HepG2 (cell line): Measurements from ENCODE around the gene CMYA5. TPM values are rescaled to one million over a fixed set of nuclear protein-coding genes. Genes with fewer than 3 reads are reported as not detected.

Experiments used
- CCAR2 ChIP-seq: fragments of 200-400 bp; formaldehyde crosslinking; optimal IDR thresholded peaks from 2 replicates; pipeline ENCODE3; 2018; ENCODE audit warnings: low read depth, mild to moderate bottlenecking, low read length, moderate library complexity
- GABPA ChIP-seq, 2 experiments: IDR thresholded peaks; 2 replicates each; pipeline ENCODE4 v1.6.1; 2011 to 2016; ENCODE audit warnings: low read depth in 2 of 2, low read length in 1 of 2, missing biosample characterization in 1 of 2, missing genetic modification characterization in 1 of 2
- HNRNPH1 ChIP-seq: fragments of 200-400 bp; formaldehyde crosslinking; optimal IDR thresholded peaks from 2 replicates; pipeline ENCODE3; 2017; ENCODE audit warnings: mild to moderate bottlenecking, low read depth, low read length
- HOXA5 ChIP-seq: sonication (generic); formaldehyde crosslinking; IDR thresholded peaks from 2 replicates; pipeline ENCODE4 v1.4.0; 2020; ENCODE audit warnings: missing genetic modification reagents
- HOXA7 ChIP-seq: sonication (generic); formaldehyde crosslinking; IDR thresholded peaks from 2 replicates; pipeline ENCODE4 v1.8.1; 2022; ENCODE audit warnings: mild to moderate bottlenecking, missing genetic modification reagents, moderate library complexity
- MEIS1 ChIP-seq: sonication (generic); formaldehyde crosslinking; IDR thresholded peaks from 2 replicates; pipeline ENCODE4 v1.9.0; 2021; ENCODE audit warnings: mild to moderate bottlenecking, missing genetic modification reagents, moderate library complexity, borderline replicate concordance
- NR1H2 ChIP-seq: sonication (generic); formaldehyde crosslinking; IDR thresholded peaks from 2 replicates; pipeline ENCODE4 v1.8.1; 2022; ENCODE audit warnings: low read depth, missing genetic modification reagents, borderline replicate concordance
- PHF21A ChIP-seq: sonication (generic); formaldehyde crosslinking; IDR thresholded peaks from 2 replicates; pipeline ENCODE4 v1.5.0; 2020; ENCODE audit warnings: mild to moderate bottlenecking, missing genetic modification reagents
- REXO4 ChIP-seq: sonication (generic); formaldehyde crosslinking; IDR thresholded peaks from 2 replicates; pipeline ENCODE4 v1.8.0; 2022; ENCODE audit warnings: missing genetic modification reagents, mild to moderate bottlenecking, borderline replicate concordance
- SOX5 ChIP-seq: IDR thresholded peaks from 2 replicates; pipeline ENCODE4 v1.6.1; 2016; ENCODE audit warnings: borderline replicate concordance
- SOX6 ChIP-seq, 2 experiments: fragments of 450-650 bp in 1 of 2; sonication (generic) in 1 of 2; formaldehyde crosslinking in 1 of 2; IDR thresholded peaks; 2 replicates each; pipeline versions ENCODE4 v1.4.0 to v1.6.1; 2017 to 2020; ENCODE audit warnings: antibody characterized with exemption in 1 of 2, mild to moderate bottlenecking in 1 of 2, missing genetic modification reagents in 1 of 2
- TEAD3 ChIP-seq: optimal IDR thresholded peaks from 2 replicates; pipeline ENCODE3; 2016; ENCODE audit warnings: borderline replicate concordance
- ZNF12 ChIP-seq: sonication (generic); formaldehyde crosslinking; IDR thresholded peaks from 2 replicates; pipeline ENCODE4 v1.5.0; 2020; ENCODE audit warnings: missing genetic modification reagents
- ZNF143 ChIP-seq: sonication (generic); formaldehyde crosslinking; IDR thresholded peaks from 2 replicates; pipeline ENCODE4 v1.4.0; 2020; ENCODE audit warnings: missing genetic modification reagents
- ZNF17 ChIP-seq: sonication (generic); formaldehyde crosslinking; IDR thresholded peaks from 2 replicates; pipeline ENCODE4 v1.5.0; 2020; ENCODE audit warnings: mild to moderate bottlenecking, missing genetic modification reagents
- ZNF20 ChIP-seq: sonication (generic); formaldehyde crosslinking; IDR thresholded peaks from 2 replicates; pipeline ENCODE4 v1.4.0; 2020; ENCODE audit warnings: mild to moderate bottlenecking, moderate library complexity, missing genetic modification reagents
- ZNF232 ChIP-seq: sonication (generic); formaldehyde crosslinking; IDR thresholded peaks from 2 replicates; pipeline ENCODE4 v1.4.0; 2020; ENCODE audit warnings: missing genetic modification reagents, borderline replicate concordance
- ZNF329 ChIP-seq: sonication (generic); formaldehyde crosslinking; IDR thresholded peaks from 2 replicates; pipeline ENCODE4 v1.9.0; 2021; ENCODE audit warnings: low read depth, mild to moderate bottlenecking, missing genetic modification reagents
- ZNF644 ChIP-seq: IDR thresholded peaks from 2 replicates; pipeline ENCODE4 v1.6.1; 2016; ENCODE audit warnings: low read depth
- polyA plus RNA-seq, 8 experiments: library from polyadenylated mRNA; depleted of rRNA in 3 of 8; stranded (reverse) in 7 of 8; unstranded in 1 of 8; fragments of >200 nt; fragmentation: Illumina TruSeq in 4 of 8; extraction: Trizol in 4 of 8; gene quantifications; 2 replicates each; pipeline versions ENCODE4 v1.2.1 to v1.2.3, GENCODE V29; 2011 to 2016; ENCODE audit warnings: low read depth in 4 of 8, missing spikeins in 1 of 8, mixed read lengths in 1 of 8; ENCODE audit not compliant: insufficient read depth in 1 of 8
- total RNA-seq, 5 experiments: library from RNA; depleted of rRNA; stranded (reverse); fragments of >200 nt; fragmentation: Illumina TruSeq; extraction: Trizol; gene quantifications; 2 replicates each; pipeline ENCODE4 v1.2.3, GENCODE V29; 2016; ENCODE audit warnings: low read depth in 1 of 5
- TF ChIP-seq, protein P1 (sequence below): IDR thresholded peaks from 2 replicates; pipeline ENCODE4 v1.6.1; 2012; ENCODE audit warnings: low read depth, low read length, improper control_type of control experiment
- TF ChIP-seq, protein P2 (sequence below): IDR thresholded peaks from 2 replicates; pipeline ENCODE4 v1.6.1; 2016; ENCODE audit warnings: low read depth, control low read depth
- TF ChIP-seq, protein P3 (sequence below): sonication (generic); formaldehyde crosslinking; IDR thresholded peaks from 2 replicates; pipeline ENCODE4 v1.4.0; 2020; ENCODE audit warnings: missing genetic modification reagents, borderline replicate concordance
- TF ChIP-seq, protein P4 (sequence below): conservative IDR thresholded peaks from 2 replicates; pipeline ENCODE4 v1.6.1; 2018; ENCODE audit warnings: missing genetic modification reagents

CMYA5 gene
- total and polyA plus RNA-seq, 2 of the 13 experiments (the other 11 are each of a cell fraction or from before 2014, with no cell fraction given): 0.13 to 0.51 TPM

DNA sequence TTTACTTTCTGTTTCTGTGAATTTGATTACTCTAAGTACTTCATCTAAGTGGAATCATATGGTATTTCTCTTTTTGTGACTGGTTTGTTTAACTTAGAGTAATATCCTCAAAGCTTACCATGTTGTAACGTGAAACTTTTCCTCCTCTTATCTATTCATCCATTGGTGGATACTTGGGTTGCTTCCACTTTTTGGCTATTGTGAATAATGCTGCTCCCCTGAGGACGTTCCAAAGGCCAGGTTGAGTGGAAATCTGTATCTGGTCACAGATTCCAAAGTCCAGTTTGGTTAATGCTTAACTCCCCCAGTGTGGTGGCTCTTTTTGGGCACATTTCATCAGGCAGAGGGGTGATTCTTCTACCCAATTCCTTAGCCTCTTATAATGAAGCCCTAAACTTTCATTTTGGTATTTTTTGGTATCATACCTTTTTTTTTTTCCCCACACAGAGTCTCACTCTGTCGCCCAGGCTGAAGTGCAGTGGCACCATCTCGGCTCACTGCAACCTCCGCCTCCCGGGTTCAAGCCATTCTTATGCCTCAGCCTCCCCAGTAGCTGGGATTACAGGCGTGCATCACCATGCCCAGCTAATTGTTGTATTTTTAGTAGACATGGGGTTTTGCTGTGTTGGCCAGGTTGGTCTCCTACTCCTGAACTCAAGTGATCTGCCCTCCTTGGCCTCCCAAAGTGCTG is 65.4 kb downstream of the CMYA5 start (continued):
- TF ChIP-seq, protein P1, sequence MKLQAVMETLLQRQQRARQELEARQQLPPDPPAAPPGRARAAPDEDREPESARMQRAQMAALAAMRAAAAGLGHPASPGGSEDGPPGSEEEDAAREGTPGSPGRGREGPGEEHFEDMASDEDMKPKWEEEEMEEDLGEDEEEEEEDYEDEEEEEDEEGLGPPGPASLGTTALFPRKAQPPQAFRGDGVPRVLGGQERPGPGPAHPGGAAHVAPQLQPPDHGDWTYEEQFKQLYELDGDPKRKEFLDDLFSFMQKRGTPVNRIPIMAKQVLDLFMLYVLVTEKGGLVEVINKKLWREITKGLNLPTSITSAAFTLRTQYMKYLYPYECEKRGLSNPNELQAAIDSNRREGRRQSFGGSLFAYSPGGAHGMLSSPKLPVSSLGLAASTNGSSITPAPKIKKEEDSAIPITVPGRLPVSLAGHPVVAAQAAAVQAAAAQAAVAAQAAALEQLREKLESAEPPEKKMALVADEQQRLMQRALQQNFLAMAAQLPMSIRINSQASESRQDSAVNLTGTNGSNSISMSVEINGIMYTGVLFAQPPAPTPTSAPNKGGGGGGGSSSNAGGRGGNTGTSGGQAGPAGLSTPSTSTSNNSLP: no peak
- no peak for TF ChIP-seq ZNF17 (CRISPR knock-in tag)
- no peak for TF ChIP-seq ZNF143 (CRISPR knock-in tag)
- TF ChIP-seq SOX6 (IDR thresholded peaks at IDR 0.05): no peak
- peak; percentile 85 for TF ChIP-seq SOX6 (CRISPR knock-in tag; IDR thresholded peaks at IDR 0.05)
- TF ChIP-seq NR1H2: no peak
- no peak for TF ChIP-seq HOXA7 (CRISPR knock-in tag)
- peak; percentile 71; the same call in 1 of the 2 replicates for TF ChIP-seq PHF21A (CRISPR knock-in tag)
- peak; percentile 58 for TF ChIP-seq TEAD3 (CRISPR knock-in tag)
- TF ChIP-seq, protein P2, sequence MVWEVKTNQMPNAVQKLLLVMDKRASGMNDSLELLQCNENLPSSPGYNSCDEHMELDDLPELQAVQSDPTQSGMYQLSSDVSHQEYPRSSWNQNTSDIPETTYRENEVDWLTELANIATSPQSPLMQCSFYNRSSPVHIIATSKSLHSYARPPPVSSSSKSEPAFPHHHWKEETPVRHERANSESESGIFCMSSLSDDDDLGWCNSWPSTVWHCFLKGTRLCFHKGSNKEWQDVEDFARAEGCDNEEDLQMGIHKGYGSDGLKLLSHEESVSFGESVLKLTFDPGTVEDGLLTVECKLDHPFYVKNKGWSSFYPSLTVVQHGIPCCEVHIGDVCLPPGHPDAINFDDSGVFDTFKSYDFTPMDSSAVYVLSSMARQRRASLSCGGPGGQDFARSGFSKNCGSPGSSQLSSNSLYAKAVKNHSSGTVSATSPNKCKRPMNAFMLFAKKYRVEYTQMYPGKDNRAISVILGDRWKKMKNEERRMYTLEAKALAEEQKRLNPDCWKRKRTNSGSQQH (CRISPR knock-in tag): no peak
- no peak for TF ChIP-seq ZNF20 (CRISPR knock-in tag)
- TF ChIP-seq, protein P3, sequence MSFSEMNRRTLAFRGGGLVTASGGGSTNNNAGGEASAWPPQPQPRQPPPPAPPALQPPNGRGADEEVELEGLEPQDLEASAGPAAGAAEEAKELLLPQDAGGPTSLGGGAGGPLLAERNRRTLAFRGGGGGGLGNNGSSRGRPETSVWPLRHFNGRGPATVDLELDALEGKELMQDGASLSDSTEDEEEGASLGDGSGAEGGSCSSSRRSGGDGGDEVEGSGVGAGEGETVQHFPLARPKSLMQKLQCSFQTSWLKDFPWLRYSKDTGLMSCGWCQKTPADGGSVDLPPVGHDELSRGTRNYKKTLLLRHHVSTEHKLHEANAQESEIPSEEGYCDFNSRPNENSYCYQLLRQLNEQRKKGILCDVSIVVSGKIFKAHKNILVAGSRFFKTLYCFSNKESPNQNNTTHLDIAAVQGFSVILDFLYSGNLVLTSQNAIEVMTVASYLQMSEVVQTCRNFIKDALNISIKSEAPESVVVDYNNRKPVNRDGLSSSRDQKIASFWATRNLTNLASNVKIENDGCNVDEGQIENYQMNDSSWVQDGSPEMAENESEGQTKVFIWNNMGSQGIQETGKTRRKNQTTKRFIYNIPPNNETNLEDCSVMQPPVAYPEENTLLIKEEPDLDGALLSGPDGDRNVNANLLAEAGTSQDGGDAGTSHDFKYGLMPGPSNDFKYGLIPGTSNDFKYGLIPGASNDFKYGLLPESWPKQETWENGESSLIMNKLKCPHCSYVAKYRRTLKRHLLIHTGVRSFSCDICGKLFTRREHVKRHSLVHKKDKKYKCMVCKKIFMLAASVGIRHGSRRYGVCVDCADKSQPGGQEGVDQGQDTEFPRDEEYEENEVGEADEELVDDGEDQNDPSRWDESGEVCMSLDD (CRISPR knock-in tag): no peak
- no peak for TF ChIP-seq ZNF329 (CRISPR knock-in tag)
- no peak for TF ChIP-seq GABPA (IDR thresholded peaks at IDR 0.05; ENCODE audit: low read depth, low read length)
- TF ChIP-seq GABPA (CRISPR knock-in tag; IDR thresholded peaks at IDR 0.05; ENCODE audit: low read depth): peak; percentile 14; the same call in 1 of the 2 replicates
- no peak for TF ChIP-seq REXO4 (CRISPR knock-in tag)
- TF ChIP-seq CCAR2: no peak
- TF ChIP-seq HOXA5: no peak
- TF ChIP-seq ZNF644 (CRISPR knock-in tag): peak; percentile 99
- TF ChIP-seq MEIS1 (CRISPR knock-in tag): 0 out of 2 replicates have a peak, but pooled peaks have one; percentile 27
- TF ChIP-seq SOX5 (CRISPR knock-in tag): peak; percentile 79; the same call in 1 of the 2 replicates
- 0 out of 2 replicates have a peak, but pooled peaks have one; percentile 34 for TF ChIP-seq ZNF232 (CRISPR knock-in tag)
- TF ChIP-seq, protein P4, sequence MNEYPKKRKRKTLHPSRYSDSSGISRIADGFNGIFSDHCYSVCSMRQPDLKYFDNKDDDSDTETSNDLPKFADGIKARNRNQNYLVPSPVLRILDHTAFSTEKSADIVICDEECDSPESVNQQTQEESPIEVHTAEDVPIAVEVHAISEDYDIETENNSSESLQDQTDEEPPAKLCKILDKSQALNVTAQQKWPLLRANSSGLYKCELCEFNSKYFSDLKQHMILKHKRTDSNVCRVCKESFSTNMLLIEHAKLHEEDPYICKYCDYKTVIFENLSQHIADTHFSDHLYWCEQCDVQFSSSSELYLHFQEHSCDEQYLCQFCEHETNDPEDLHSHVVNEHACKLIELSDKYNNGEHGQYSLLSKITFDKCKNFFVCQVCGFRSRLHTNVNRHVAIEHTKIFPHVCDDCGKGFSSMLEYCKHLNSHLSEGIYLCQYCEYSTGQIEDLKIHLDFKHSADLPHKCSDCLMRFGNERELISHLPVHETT (CRISPR knock-in tag): no peak
- TF ChIP-seq HNRNPH1: no peak
- TF ChIP-seq ZNF12 (CRISPR knock-in tag): no peak
